Sciatic nerve (tissue), 2 donors: ENCODE results near the gene WRAP73. TPM values are rescaled to one million over a fixed set of nuclear protein-coding genes. Genes with fewer than 3 reads are reported as not detected.

Source experiments
- ATAC-seq: fragments of 200-7000 bp; cut with Tn5 transposase; one replicate; pipeline ENCODE4 v1.9.1; 2020; ENCODE audit warnings: mild to moderate bottlenecking, moderate library complexity
- DNase-seq: peaks from one replicate; pipeline ENCODE4 v3.0.0-alpha.2; 2020; ENCODE audit warnings: low spot score
- intact Hi-C: fragments of 100-400 bp; cut with DNase I; formaldehyde crosslinking; loops from one replicate; pipeline ENCODE4 v1.14.2; 2022
- total RNA-seq: library from RNA; stranded (reverse); fragmentation: NEBNext Ultra II Directional; extraction: Animal tissue kit (Norgen Biotek cat#: 25700); gene quantifications from one replicate; pipeline ENCODE4 v1.2.1, GENCODE V29; 2021
- donor health status: DM: no; HTN: no; CAD: no.
- donor health status: DM: no; HTN: no; CAD: no.

Gene WRAP73
- total RNA-seq, 1 donor from 2014 or later, result 18.9 TPM

GRCh38 chr1:3652548-3653285 lies 2.8 kb upstream of the WRAP73 start:
- DNase-seq (no peak), ATAC-seq (no peak)
- intact Hi-C loops, result no loop called here

- DNase-seq, result no peak
- ATAC-seq, result no peak
- intact Hi-C loops, result no loop called here
Measured at GRCh38 chr1:3651930-3652547, 2.1 kb upstream of the WRAP73 start, which contains the start of gene TP73. TSS of gene TP73 (plus strand) at chr1:3652516. CDS start at chr1:3682366, 29,850 bp downstream.

DNA sequence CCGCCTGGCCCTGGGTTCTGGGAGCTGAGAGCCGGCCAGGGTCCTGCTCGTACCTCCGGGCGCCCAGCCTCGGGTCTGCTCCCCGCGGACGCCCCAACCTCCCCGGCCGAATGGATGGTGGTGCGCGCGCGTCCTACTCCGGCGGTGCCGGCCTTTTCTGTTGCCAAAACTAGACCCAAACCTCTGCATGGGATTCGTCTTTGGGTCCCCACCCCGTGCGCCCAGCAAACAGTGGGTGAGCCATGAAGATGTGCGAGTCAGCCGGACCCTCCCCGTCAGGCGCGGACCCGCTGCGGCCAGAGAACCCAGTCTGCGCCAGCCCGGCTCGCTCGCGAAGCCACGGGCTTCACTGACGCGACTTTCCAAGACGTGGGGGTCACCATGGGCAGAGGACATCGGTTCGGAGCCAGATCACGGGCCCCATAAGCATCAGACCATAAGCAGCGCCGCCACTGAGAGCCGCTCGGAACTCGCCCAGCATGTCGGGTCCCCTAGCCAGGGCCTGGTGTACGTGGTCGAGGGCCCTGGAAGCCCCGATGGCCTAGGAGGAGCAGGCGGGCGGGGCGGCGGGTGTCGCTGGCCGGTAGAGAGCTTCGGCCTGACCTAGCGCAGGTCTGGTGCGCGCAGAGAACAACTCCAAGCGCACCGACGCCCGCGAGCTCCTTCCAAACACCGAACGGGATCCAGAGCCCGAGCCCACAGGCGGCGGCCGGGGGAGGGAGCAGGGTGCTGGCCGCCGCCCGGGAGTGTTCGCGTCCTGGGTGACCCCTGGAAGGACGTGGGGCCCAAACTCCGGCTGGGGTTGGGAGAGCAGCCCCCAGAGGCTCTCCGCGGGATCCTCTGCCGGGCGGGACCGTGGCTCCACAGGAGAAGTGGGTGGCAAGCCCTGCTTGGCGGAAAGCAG lies 1.4 kb upstream of the WRAP73 start:
- DNase-seq (no peak), ATAC-seq (no peak)
- intact Hi-C loops, result no loop called here

DNA sequence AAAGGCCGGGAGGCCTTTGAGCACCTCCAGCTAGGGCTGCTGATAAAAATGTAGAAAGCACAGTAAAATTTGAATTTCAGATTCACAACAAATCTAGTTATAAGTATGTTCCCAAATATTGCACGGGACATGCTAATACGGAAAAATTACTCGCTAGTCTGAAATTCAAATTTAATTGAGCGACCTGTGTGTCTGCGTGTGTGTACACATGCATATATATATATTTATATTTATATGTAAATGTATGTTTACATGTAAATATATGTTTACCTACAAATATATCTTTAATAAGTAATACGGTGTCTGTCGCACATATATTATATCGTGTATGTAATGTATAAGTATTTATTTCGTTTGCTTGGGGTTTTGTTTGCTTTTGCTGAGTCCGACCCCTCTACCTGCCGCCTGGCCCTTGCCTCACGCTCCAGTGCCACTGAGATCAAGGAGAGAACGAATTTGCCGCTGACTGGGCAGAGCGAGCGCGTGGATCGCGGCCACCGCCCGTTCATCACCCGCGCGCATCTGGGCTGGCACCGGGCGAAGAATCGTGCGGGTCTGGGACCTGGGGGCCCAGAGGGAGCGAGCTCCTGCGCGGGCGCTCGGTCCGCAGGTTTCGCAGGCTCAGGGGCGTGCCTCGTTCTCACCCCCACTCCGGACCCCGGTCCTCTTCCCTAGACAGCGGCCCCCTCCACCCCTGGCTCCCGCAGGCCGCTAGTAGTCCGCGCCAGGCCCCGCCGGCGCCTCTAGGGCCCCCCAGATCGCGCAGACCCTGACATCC lies 534 bp upstream of the WRAP73 start:
- DNase-seq (no peak), ATAC-seq (no peak)
- intact Hi-C loops, result no loop called here

- DNase-seq, result no peak
- intact Hi-C loops, result no loop called here
- no peak for ATAC-seq
Measured at GRCh38 chr1:3646596-3646995, 3.3 kb downstream of the WRAP73 start.

- ATAC-seq (no peak), DNase-seq (no peak)
- intact Hi-C loops, result no loop called here
Measured at GRCh38 chr1:3645666-3646355, 4.1 kb downstream of the WRAP73 start.

GRCh38 chr1:3645247-3645646 lies 4.7 kb downstream of the WRAP73 start:
- DNase-seq (no peak), ATAC-seq (no peak)
- intact Hi-C loops, result no loop called here

- ATAC-seq (no peak), DNase-seq (no peak)
- intact Hi-C loops, result no loop called here
Measured at GRCh38 chr1:3644273-3644672, 5.6 kb downstream of the WRAP73 start.

DNA sequence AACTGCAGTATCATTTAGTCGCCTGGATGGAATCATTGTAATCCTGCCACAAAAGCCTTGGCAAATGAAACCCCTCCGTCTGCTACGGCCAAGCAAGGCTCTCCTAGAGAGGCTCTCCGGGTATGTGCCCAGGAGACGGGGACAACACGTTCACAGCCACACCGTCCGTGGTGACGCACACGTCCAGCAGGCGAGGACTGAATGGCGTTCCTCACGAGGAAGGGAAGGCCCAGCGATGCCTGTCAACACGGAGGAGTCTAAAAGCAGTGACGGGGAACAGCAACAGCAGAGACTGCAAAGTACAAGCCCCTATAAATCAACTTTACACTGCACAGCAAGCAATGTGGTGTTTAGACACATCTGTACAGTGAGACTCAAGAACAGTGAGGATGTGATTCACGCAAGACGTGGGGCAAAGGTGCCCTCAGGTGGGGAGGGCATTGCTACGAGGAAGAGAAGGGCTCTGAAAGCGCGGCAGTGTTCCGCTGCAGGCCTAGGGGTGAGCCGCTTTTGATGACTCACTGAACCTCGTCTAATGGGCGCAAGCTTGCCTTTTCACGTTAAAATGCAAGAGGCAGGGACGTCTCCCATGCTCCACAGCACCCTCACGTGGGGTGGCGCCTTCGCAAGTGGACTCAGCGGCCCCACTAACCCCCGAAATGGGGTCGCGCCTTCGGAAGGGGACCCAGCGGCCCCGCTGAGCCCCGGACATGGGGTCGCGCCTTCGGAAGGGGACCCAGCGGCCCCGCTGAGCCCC lies 6.8 kb downstream of the WRAP73 start:
- intact Hi-C loops, result no loop called here
- no peak for ATAC-seq
- DNase-seq, result no peak

DNA sequence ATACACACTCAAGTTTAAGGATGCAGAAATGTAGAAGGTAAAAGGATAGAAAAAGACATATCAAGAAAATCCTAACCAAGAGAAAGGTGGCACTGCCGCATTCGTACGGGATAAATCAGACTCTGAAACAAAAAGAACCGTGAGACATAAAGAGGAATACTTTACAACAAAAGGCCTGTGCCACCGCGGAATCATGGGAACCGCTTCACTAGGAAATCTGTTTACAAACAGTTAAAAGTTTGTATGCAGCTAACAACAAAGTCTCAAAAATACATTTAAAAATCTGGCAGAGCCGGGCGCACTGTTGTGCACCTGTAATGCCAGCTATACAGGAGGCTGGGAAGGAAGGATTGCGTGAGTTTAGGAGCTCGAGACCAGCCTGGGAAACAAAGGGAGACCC lies 8.1 kb downstream of the WRAP73 start:
- intact Hi-C loops, result no loop called here

GRCh38 chr1:3641046-3641760 lies 8.7 kb downstream of the WRAP73 start:
- intact Hi-C loops, result no loop called here
- DNase-seq, result no peak
- no peak for ATAC-seq

More for the DNA sequence above, 8.1 kb downstream of the WRAP73 start:
- ATAC-seq (no peak), DNase-seq (no peak)

- no peak for DNase-seq
- ATAC-seq, result no peak
- intact Hi-C loops, result no loop called here
Measured at GRCh38 chr1:3640121-3640837, 9.6 kb downstream of the WRAP73 start.

DNA sequence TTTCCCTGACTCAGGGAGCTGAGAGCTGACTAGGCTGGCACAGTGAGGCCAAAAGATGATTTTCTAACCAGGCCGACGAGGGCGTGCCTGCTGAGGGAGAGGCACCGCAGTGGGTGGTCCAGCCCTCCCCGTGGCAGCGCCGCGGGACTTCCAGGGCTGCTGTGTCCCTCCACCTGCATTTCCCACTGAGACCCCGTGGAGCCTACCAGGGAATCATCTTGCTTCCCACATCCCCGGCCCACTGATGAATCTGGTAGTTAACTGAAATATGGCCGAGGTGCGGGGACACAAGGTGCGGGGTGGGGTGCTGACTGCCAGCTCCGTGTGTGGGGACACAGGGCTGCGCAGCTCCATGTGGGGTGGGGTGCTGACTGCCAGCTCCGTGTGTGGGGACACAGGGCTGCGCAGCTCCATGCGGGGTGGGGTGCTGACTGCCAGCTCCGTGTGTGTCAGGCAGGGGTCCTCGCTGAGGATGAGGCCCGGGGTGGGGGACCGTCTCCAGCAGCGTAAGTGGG lies 10.4 kb downstream of the WRAP73 start:
- intact Hi-C loops, result no loop called here
- DNase-seq (no peak), ATAC-seq (no peak)

DNA sequence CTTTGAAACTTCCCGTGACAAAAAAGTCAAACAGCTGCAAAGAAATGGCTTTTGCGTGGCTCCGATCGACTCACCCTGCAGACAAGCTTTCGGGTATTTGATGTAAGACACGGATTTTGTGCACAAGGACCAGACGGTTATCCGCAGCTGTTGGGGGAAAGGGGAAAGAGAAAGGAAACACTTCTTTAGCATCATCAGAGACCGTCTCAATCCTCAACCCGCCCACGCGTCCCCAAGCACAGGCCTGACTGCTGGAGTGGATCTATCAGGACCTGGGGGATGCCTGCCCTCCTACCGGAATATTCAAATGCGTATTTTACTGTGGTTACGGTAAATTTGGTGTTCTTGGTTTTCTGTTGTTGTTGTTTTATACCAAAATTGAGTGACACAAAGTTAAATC lies 11.2 kb downstream of the WRAP73 start:
- intact Hi-C loops, result no loop called here
- DNase-seq (no peak), ATAC-seq (no peak)

DNA sequence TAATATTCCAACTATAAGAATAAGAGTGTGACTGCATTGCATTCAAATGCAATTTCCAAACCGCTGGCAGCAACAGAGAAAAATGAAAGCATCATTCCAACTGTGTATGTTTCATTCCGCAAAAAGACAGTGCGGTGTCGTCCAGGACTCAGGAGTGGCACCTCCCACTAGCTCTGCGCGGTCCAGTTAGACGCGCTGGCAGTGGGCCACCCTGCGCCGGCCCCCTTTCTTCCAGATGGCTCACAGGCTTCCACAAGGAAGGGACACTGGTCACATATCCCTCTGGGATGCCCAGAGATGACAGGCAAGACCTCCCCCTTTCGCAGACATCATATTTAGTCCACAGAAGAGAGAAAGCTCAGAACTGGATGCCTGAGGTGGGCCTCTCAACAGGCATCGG lies 11.9 kb downstream of the WRAP73 start:
- no peak for ATAC-seq
- intact Hi-C loops, result no loop called here
- no peak for DNase-seq

DNA sequence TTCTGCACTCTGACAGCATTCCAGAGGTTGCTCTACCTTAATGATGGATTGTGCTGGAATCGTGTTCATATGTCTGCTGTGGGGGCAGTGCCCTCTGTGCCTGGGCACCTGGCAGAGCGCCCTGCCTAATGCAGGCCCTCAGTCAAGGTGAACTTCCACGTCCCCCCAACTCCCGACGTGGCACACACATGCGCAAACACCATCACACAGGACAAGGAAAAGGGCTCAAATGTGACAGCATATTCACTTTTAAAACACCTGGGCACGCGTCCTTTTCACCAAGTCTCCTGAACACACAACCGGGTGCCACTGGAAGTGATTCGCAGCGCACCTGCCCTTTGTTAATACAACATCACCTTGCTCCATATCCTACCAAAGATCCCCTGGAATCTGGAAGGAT lies 13.4 kb downstream of the WRAP73 start:
- DNase-seq (no peak), ATAC-seq (no peak)
- intact Hi-C loops, result no loop called here
